ENCODE data around the gene TAF11L9.
"Not testable (repeated sequence)": the region's sequence is repeated elsewhere in the genome, so short reads cannot be mapped to it uniquely, and the experiment has no call there.

TAF11L9 gene

DNA sequence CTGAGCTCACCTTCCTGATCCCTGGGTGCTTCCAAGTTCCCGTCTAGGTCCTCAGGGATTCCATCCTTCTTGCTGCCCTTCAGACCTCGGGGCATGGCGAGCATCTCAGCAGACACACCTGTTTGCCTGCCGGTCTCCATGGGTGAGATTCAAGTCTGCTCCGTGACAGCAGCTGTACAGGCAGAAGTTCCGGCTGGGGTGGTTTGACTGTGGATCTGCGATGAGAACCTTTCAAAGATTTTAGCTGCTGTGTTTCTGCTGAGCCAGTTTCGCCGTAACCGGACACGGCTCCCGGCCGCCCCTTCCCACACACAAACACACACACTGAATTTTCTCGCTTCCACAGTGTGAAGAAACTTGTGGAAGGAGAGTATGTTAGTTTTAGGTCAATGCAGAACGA lies at the start of gene TAF11L9:
Gene TAF11L9 (minus strand): TSS at position 140 of the 400 bp plus-strand sequence.
- DNase-seq, result not testable (repeated sequence)

DNA sequence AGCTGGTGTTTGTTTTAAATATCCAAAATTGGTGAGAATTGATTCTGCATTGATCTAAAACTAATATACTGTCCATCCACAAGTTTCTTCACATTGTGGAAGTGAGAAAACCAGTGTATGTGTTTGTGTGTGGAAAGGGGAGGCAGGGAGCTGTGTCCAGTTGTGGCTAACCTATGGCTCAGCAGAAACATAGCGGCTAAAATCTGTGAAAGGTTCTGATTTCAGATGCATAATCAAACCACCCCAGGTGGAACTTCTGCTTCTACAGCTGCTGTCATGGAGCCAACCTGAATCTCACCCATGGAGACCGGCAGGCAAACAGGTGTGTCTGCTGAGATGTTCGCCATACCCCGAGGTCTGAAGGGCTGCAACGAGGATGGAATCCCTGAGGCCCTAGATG lies 40.0 kb upstream of the TAF11L9 start, which contains the start of gene TAF11L14:
Gene TAF11L14 (plus strand): TSS at position 301 of the 400 bp plus-strand sequence.
- DNase-seq, result no peak

DNA sequence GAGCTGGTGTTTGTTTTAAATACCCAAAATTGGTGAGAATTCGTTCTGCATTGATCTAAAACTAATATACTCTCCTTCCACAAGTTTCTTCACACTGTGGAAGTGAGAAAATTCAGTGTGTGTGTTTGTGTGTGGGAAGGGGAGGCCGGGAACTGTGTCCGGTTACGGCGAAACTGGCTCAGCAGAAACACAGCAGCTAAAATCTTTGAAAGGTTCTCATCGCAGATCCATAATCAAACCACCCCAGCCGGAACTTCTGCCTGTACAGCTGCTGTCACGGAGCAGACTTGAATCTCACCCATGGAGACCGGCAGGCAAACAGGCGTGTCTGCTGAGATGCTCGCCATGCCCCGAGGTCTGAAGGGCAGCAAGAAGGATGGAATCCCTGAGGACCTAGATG lies 37.6 kb upstream of the TAF11L9 start, which contains the start of gene TAF11L13:
Gene TAF11L13 (plus strand): TSS at position 301 of the 400 bp plus-strand sequence.
- not testable (repeated sequence) for DNase-seq

DNA sequence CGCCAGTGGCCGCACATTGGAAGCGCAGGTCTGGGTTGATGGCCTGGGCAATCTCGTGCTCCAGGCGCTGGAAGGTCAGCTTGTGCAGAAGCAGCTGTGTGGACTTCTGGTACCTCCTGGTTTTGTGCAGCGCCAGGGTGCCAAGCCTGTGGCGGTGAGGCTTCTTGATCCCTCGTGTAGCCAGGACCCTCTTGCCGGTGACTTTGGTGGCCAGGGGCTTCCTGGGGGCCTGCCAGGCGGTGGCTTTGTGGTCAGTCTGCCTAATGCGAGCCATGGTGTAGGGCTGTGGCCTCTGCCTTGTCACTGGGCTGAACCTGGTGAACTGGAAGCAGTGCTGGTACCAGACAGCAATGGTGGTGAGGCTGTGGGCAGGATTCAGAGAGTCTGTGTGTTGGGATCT lies 31.5 kb upstream of the TAF11L9 start:
- no peak for DNase-seq

DNA sequence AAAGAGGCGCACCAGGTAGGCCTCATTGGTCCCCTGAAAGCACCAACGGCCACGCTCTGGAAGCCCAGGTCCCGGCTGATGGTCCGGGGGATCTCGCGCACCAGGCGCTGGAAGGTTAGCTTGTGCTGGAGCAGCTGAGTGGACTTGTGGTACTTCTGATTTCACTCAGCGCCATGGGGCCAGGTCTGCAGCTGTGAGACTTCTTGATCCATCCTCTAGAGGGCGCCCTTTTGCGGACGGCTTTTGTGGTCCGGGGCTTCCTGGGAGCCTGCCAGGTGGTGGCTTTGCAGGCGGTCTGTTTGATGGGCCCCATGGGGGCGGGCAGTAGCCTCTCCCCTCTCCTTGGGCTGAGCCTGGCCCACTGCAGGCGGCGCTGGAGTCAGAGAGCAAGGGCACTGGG lies 26.4 kb upstream of the TAF11L9 start:
- DNase-seq, result no peak

DNA sequence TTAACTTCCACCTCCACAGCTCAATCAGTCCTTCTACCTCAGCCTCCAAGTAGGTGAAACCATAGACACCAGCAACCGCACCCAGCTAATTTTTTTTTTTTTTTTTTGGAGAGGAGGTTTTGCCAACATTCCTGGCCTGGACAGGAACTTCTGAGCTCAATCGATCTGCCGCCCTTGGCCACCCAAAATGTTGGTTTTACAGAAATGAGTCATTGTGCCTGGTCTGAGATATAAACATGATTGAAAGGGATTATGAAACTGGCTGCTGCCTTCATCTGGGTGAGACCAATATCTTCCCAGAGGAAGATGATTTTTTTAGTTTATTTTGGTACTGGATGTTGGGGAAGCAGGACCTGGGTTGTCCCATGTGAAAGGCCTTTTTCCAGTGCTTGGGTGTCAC lies 25.2 kb upstream of the TAF11L9 start:
- DNase-seq, result no peak

DNA sequence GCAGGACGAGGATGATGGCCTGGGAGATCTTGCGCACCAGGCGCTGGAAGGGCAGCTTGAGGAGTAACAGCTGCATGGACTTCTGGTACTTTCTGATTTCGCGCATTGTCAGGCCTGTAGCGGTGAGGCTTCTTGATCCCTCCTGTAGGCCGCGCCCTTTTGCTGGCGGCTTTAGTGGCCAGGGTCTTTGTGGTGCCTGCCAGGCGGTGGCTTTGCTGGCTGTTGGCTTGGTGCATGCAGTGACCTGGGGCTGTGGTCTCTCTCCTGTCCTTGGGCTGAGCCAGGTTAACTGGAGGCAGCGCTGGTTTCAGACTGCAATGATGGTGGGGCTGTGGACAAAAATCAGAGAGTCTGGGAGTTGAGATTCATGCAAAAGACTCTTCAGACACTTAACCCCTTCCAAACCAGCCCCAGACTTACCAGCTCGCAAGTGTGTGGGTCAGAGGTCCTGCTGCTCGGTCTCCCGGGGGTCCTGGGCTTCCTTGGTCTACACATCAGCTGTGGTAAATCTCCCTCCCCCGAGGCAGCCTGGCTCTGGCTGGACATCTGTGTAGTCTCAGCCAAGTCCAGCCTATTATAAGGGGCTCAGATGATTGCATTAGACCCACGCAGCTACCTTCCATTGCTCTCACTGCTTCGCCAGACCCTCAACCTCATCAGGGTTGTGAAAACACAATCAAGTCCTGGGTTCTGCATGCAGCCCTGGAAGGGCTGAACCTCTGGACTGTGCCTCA lies 20.8 kb upstream of the TAF11L9 start:
- no peak for DNase-seq

DNA sequence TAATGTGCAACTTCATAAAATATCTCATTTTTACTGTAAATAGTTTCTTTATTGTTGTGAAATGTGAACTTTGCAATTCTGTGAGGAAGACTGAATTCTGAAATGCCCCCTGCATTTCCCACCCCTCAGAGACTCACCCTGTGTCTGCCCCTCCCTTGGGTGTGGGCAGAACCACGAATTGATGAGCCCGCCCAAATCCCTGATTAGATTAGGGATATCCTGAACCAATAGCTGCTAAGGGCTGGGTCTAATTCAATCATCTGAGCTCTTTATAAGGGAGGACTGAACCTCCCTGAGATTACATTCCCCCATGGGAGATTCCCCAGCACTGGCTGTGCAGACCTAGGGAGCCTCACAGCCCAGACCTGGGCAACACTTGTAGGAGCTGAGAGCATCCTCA lies 15.9 kb upstream of the TAF11L9 start, which contains the start of gene TAF11L12:
Gene TAF11L12 (plus strand): TSS at position 301 of the 400 bp plus-strand sequence.
- not testable (repeated sequence) for DNase-seq

DNA sequence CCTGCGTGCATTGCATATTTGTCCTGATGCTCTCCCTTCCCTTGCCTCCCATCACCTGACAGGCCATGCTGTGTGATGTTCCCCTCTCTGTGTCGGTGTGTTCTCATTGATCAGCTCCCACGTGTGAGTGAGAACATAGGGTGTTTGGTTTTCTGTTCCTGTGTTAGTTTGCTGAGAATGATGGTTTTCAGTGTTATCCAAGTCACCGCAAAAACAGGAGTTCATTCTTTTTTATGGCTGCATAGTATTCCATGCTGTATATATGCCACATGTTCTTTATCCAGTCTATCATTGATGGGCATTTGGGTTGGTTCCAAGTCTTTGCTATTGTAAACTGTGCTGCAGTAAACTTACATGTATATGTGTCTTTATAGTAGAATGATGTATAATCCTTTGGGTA lies 13.3 kb upstream of the TAF11L9 start:
- not testable (repeated sequence) for DNase-seq

DNA sequence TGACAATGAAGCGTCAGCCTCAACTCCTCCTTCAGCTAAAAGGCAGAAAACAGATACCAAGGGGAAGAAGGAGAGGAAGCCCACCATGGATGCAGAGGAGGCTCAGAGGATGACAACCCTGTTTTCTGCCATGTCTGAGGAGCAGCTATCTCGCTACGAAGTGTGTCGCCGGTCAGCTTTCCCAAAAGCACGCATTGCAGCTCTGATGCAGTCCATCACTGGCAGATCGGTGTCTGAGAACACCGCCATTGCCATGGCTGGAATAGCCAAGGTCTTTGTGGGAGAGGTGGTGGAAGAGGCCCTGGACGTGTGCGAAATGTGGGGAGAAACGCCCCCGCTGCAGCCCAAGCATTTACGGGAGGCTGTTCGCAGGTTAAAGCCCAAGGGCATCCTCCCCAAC lies 10.8 kb upstream of the TAF11L9 start:
- no peak for DNase-seq

DNA sequence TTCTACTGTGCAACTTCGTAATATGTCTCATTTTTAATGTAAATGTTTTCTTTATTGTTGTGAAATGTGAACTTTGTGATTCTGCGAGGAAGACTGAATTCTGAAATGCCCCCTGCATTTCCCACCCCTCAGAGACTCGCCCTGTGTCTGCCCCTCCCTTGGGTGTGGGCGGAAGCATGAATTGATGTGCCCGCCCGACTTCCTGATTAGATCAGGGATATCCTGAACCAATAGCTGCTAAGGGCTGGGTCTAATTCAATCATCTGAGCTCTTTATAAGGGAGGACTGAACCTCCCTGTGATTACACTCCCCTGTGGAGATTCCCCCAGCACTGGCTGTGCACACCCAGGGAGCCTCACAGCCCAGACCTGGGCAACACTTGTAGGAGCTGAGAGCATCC lies 9.7 kb upstream of the TAF11L9 start, which contains the start of gene TAF11L11:
Gene TAF11L11 (plus strand): TSS at position 304 of the 400 bp plus-strand sequence.
- not testable (repeated sequence) for DNase-seq

DNA sequence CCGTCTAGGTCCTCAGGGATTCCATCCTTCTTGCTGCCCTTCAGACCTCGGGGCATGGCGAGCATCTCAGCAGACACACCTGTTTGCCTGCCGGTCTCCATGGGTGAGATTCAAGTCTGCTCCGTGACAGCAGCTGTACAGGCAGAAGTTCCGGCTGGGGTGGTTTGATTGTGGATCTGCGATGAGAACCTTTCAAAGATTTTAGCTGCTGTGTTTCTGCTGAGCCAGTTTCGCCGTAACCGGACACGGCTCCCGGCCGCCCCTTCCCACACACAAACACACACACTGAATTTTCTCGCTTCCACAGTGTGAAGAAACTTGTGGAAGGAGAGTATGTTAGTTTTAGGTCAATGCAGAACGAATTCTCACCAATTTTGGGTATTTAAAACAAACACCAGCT lies 3.5 kb upstream of the TAF11L9 start, which contains the start of gene TAF11L10:
Gene TAF11L10 (minus strand): TSS at position 101 of the 400 bp plus-strand sequence.
- not testable (repeated sequence) for DNase-seq

DNA sequence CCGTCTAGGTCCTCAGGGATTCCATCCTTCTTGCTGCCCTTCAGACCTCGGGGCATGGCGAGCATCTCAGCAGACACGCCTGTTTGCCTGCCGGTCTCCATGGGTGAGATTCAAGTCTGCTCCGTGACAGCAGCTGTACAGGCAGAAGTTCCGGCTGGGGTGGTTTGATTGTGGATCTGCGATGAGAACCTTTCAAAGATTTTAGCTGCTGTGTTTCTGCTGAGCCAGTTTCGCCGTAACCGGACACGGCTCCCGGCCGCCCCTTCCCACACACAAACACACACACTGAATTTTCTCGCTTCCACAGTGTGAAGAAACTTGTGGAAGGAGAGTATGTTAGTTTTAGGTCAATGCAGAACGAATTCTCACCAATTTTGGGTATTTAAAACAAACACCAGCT lies 3.3 kb downstream of the TAF11L9 start, which contains the start of gene TAF11L8:
Gene TAF11L8 (minus strand): TSS at position 101 of the 400 bp plus-strand sequence.
- DNase-seq, result not testable (repeated sequence)

DNA sequence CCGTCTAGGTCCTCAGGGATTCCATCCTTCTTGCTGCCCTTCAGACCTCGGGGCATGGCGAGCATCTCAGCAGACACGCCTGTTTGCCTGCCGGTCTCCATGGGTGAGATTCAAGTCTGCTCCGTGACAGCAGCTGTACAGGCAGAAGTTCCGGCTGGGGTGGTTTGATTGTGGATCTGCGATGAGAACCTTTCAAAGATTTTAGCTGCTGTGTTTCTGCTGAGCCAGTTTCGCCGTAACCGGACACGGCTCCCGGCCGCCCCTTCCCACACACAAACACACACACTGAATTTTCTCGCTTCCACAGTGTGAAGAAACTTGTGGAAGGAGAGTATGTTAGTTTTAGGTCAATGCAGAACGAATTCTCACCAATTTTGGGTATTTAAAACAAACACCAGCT lies 8.5 kb downstream of the TAF11L9 start, which contains the start of gene TAF11L7:
Gene TAF11L7 (minus strand): TSS at position 101 of the 400 bp plus-strand sequence.
- DNase-seq, result not testable (repeated sequence)
